Testis (tissue), 2 donors: ENCODE measurements around the gene PLEKHG4B.

ENCODE experiments used
- CTCF ChIP-seq, 3 experiments: fragments of 450-650 bp in 2 of 3; fragments of 200-600 bp in 1 of 3; sonication (generic) in 1 of 3; IDR thresholded peaks; one replicate each; pipeline ENCODE4 v1.5.1; 2016 to 2019; ENCODE audit warnings: antibody characterized with exemption in 3 of 3, mild to moderate bottlenecking in 2 of 3, moderate library complexity in 1 of 3
- POLR2A ChIP-seq: fragments of 450-650 bp; IDR thresholded peaks from one replicate; pipeline ENCODE4 v1.6.1; 2017; ENCODE audit warnings: antibody characterized with exemption, mild to moderate bottlenecking, moderate library complexity

DNA sequence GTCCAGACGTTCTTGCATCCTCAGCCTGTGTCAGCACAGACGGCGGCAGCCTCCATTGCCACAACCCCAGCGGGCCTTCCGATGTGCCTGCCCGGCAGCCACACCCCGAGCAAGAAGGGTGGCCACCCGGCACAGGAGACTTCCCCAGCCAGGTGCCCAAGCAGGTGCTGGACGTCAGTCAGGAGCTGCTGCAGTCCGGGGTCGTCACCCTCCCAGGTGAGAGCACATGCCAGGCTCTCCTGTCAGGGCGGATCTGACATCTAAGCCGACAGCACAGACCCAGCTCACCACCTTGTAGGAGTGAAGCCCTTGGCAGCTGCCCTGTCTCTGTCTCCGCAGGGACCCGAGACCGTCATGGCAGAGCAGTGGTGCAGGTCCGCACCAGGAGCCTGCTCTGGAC, 51.1 kb downstream of the PLEKHG4B start:
- TF ChIP-seq CTCF (IDR thresholded peaks at IDR 0.05) (no peak), POLR2A (no peak)
